CD4-positive, alpha-beta T cell (primary cell): Measurements from ENCODE around the gene PSMC3. TPM values are rescaled to one million over a fixed set of nuclear protein-coding genes. Genes with fewer than 3 reads are reported as not detected.

Experiments
- ATAC-seq: fragments of 200-7000 bp; cut with Tn5 transposase; one replicate; pipeline ENCODE4 v1.10.0; 2022; ENCODE audit warnings: mild to moderate bottlenecking; ENCODE audit not compliant: poor library complexity
- CTCF ChIA-PET: fragments of 350-600 bp; sonication (Branson Sonifier 250); formaldehyde crosslinking; loops from one replicate; lab custom pipeline; 2021; ENCODE audit warnings: antibody characterized with exemption, inconsistent platforms; lab: Charles Lee
- POLR2A ChIA-PET: fragments of 350-600 bp; sonication (Branson Sonifier 250); formaldehyde crosslinking; loops from one replicate; lab custom pipeline; 2021; ENCODE audit warnings: antibody characterized with exemption, inconsistent platforms; lab: Charles Lee
- DNase-seq, 14 experiments: peaks; one replicate each; pipeline ENCODE4 v3.0.0-alpha.2; 2013 to 2020; ENCODE audit warnings: mixed read lengths in 2 of 14
- H3K27ac ChIP-seq, 2 donors: one replicate each; pipeline versions ENCODE4 v1.5.1 to v1.7.0; 2013; ENCODE audit warnings: low read length in 2 of 2, low read depth in 1 of 2, mild to moderate bottlenecking in 1 of 2
- H3K27me3 ChIP-seq, 2 experiments: 1 replicate in 1 of 2; 2 replicates in 1 of 2; pipeline versions ENCODE4 v1.6.1 to v1.7.0; 2013; ENCODE audit warnings: low read length in 2 of 2, control low read depth in 1 of 2, mild to moderate bottlenecking in 1 of 2, moderate library complexity in 1 of 2; ENCODE audit not compliant: insufficient read depth in 2 of 2, control insufficient read depth in 1 of 2
- H3K36me3 ChIP-seq: one replicate; pipeline ENCODE4 v1.6.1; 2013; ENCODE audit warnings: low read length, control low read depth; ENCODE audit not compliant: insufficient read depth
- H3K4me1 ChIP-seq: one replicate; pipeline ENCODE4 v1.6.1; 2013; ENCODE audit warnings: low read length, control low read depth; ENCODE audit not compliant: insufficient read depth
- H3K4me3 ChIP-seq: one replicate; pipeline ENCODE4 v1.5.1; 2013; ENCODE audit warnings: mild to moderate bottlenecking, low read length, moderate library complexity
- H3K9me3 ChIP-seq, 2 experiments: 1 replicate in 1 of 2; 2 replicates in 1 of 2; pipeline versions ENCODE4 v1.6.1 to v1.7.0; 2013; ENCODE audit warnings: low read length in 2 of 2, mild to moderate bottlenecking in 2 of 2, control low read depth in 1 of 2, moderate library complexity in 1 of 2; ENCODE audit not compliant: control insufficient read depth in 1 of 2, insufficient read depth in 1 of 2
- H3K27ac Mint-ChIP-seq: one replicate; pipeline ENCODE4 v1.8.0; 2020; ENCODE audit warnings: mixed read lengths
- H3K27me3 Mint-ChIP-seq: one replicate; pipeline ENCODE4 v1.8.0; 2021; ENCODE audit warnings: mixed read lengths
- H3K36me3 Mint-ChIP-seq: one replicate; pipeline ENCODE4 v1.8.0; 2021; ENCODE audit warnings: low read depth, mixed read lengths
- H3K4me1 Mint-ChIP-seq: one replicate; pipeline ENCODE4 v1.8.0; 2021; ENCODE audit warnings: low read depth, mixed read lengths
- H3K4me3 Mint-ChIP-seq: one replicate; pipeline ENCODE4 v1.8.0; 2020; ENCODE audit warnings: mild to moderate bottlenecking, mixed read lengths
- H3K9me3 Mint-ChIP-seq: one replicate; pipeline ENCODE4 v1.8.0; 2020; ENCODE audit warnings: mixed read lengths
- intact Hi-C, 2 experiments: fragments of 100-400 bp; cut with DNase I in 1 of 2; cut with micrococcal nuclease in 1 of 2; formaldehyde crosslinking; loops; one replicate each; pipeline versions ENCODE4 v1.15.1 to v1.9.0; 2023 to 2025; cut with DNase I, micrococcal nuclease
- total RNA-seq, 174 experiments: library from RNA in 2 of 174; stranded (reverse) in 2 of 174; gene quantifications; one replicate each; pipeline ENCODE4 v1.2.3 and lab custom pipeline; 2021 to 2026
- TF ChIP-seq, protein P1 (sequence below): fragments of 200-600 bp; IDR thresholded peaks from one replicate; pipeline ENCODE4 v1.8.0; 2022; ENCODE audit warnings: antibody characterized with exemption, mild to moderate bottlenecking

The PSMC3 gene
- total RNA-seq, 2 experiments from 2014 or later: 51.3 to 59.5 TPM

DNA sequence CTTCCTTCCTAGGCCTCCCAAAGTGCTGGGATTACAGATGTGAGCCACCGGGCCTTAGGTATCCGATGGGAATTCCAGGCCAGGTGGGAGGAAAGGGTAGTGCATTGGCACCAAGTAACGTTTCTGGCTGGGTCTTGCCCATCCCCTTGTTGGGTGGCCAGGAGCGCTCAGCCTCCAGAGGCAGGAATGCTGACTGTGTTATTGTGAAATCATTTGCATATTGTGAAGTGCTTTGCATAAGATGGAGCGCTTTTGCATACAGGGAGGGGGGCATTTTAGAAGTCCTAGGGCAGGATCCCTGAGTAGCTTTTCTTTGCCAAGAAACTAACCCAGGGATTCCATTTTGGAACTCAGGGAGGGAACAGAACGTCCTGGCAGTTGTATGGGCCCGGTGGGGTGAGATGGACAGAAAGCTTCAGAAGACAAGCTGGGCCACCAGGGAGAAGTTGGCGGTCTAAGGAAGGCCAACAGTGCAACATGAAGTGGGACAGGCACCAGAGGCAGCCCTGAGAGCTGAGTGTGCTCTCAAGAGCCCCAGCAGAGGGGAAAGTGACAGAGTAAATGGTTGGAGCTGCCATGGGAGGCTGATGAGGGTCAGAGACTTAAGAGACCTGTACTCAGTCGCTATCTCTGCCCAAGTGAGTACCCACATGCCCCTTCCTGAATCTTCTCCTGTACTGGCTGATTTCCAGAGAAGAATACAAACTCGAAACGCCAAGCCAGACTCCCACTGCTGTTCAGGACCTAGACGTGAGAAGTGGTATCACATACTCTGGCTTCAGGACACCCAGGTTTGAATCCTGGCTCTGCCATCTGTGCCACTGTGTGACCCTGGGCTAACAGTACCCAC, 19.1 kb downstream of the PSMC3 start:
- no peaks in the 10 kb centered on the region for H3K36me3 ChIP-seq
- H3K36me3 Mint-ChIP-seq: peaks cover 17% of the 10 kb centered on the region
- no peaks in the 10 kb centered on the region for H3K27me3 Mint-ChIP-seq
- peak overlapping the region; percentile 52 to 88 for H3K27ac ChIP-seq
- H3K4me3 ChIP-seq: peak overlapping the region; percentile 60
- ChIA-PET CTCF (interaction anchor here (1.7 kb wide), 1 partner anchor 33 kb away, joined by 13 read pairs; no protein-coding TSS in a partner anchor), POLR2A (interaction anchor here (0.9 to 1.0 kb wide), 3 partner anchors 13 to 47 kb away, joined by 3 to 5 read pairs (median 3); no protein-coding TSS in a partner anchor)
- peak in 2 of 14 experiments; percentile 8 to 35 for DNase-seq
- H3K4me3 Mint-ChIP-seq: peak overlapping the region; percentile 91
- ATAC-seq: no peak
- TF ChIP-seq, protein P1, sequence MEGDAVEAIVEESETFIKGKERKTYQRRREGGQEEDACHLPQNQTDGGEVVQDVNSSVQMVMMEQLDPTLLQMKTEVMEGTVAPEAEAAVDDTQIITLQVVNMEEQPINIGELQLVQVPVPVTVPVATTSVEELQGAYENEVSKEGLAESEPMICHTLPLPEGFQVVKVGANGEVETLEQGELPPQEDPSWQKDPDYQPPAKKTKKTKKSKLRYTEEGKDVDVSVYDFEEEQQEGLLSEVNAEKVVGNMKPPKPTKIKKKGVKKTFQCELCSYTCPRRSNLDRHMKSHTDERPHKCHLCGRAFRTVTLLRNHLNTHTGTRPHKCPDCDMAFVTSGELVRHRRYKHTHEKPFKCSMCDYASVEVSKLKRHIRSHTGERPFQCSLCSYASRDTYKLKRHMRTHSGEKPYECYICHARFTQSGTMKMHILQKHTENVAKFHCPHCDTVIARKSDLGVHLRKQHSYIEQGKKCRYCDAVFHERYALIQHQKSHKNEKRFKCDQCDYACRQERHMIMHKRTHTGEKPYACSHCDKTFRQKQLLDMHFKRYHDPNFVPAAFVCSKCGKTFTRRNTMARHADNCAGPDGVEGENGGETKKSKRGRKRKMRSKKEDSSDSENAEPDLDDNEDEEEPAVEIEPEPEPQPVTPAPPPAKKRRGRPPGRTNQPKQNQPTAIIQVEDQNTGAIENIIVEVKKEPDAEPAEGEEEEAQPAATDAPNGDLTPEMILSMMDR: no peak
- H3K4me1 ChIP-seq: peaks cover 38% of the 10 kb centered on the region
- no peaks in the 10 kb centered on the region for H3K9me3 Mint-ChIP-seq
- no peaks in the 10 kb centered on the region for H3K9me3 ChIP-seq
- no peaks in the 10 kb centered on the region for H3K27me3 ChIP-seq
- intact Hi-C loops: loop anchor here in 1 of 2 experiments (5.0 to 10.0 kb wide), 4 partner anchors 135 to 472 kb away; partner anchors contain the start of genes ARFGAP2, CSTPP1, FNBP4 and MADD
- peaks cover 17% of the 10 kb centered on the region for H3K4me1 Mint-ChIP-seq
- peak overlapping the region; percentile 95 for H3K27ac Mint-ChIP-seq

GRCh38 chr11:47403571-47403970, 22.7 kb downstream of the PSMC3 start:
- POLR2A ChIA-PET: interaction anchor here (1.6 kb wide), 1 partner anchor 9 kb away, joined by 8 read pairs; no protein-coding TSS in a partner anchor
- no peaks in the 10 kb centered on the region for H3K27me3 Mint-ChIP-seq
- no peak overlapping the region for H3K27ac ChIP-seq
- no peak for DNase-seq
- no peaks in the 10 kb centered on the region for H3K9me3 Mint-ChIP-seq
- peaks cover 35% of the 10 kb centered on the region for H3K4me1 ChIP-seq
- H3K27ac Mint-ChIP-seq: no peak overlapping the region
- H3K4me3 Mint-ChIP-seq: no peak overlapping the region
- H3K36me3 Mint-ChIP-seq: peaks cover 5% of the 10 kb centered on the region
- H3K4me1 Mint-ChIP-seq: peaks cover 27% of the 10 kb centered on the region
- no peaks in the 10 kb centered on the region for H3K36me3 ChIP-seq
- no peak overlapping the region for H3K4me3 ChIP-seq
- TF ChIP-seq, protein P1: no peak
- intact Hi-C loops: loop anchor here in 1 of 2 experiments (10.0 kb wide), 2 partner anchors 361 to 469 kb away; partner anchors contain the start of genes CSTPP1 and FNBP4
- H3K27me3 ChIP-seq: no peaks in the 10 kb centered on the region
- CTCF ChIA-PET: interaction anchor here (1.7 to 2.2 kb wide), 2 partner anchors 29 to 31 kb away, joined by 4 to 10 read pairs; no protein-coding TSS in a partner anchor
- no peak for ATAC-seq
- H3K9me3 ChIP-seq: no peaks in the 10 kb centered on the region

GRCh38 chr11:47403135-47403534, 23.1 kb downstream of the PSMC3 start:
- intact Hi-C loops: loop anchor here in 1 of 2 experiments (10.0 kb wide), 2 partner anchors 362 to 468 kb away; partner anchors contain the start of genes CSTPP1 and FNBP4

More at GRCh38 chr11:47403135-47403534, 23.1 kb downstream of the PSMC3 start:
- no peak for ATAC-seq
- Mint-ChIP-seq H3K4me3 (no peak overlapping the region), H3K27ac (no peak overlapping the region), H3K9me3 (no peaks in the 10 kb centered on the region), H3K27me3 (no peaks in the 10 kb centered on the region), H3K4me1 (peaks cover 31% of the 10 kb centered on the region), H3K36me3 (peaks cover 5% of the 10 kb centered on the region)
- Histone ChIP-seq H3K36me3 (no peaks in the 10 kb centered on the region), H3K27me3 (no peaks in the 10 kb centered on the region), H3K9me3 (no peaks in the 10 kb centered on the region), H3K4me3 (no peak overlapping the region), H3K4me1 (peaks cover 35% of the 10 kb centered on the region), H3K27ac (no peak overlapping the region)
- no peak for DNase-seq
- POLR2A ChIA-PET: interaction anchor here (1.6 kb wide), 1 partner anchor 8 kb away, joined by 8 read pairs; no protein-coding TSS in a partner anchor
- TF ChIP-seq, protein P1: no peak
- CTCF ChIA-PET: interaction anchor here (1.7 to 2.2 kb wide), 2 partner anchors 29 to 31 kb away, joined by 4 to 10 read pairs; no protein-coding TSS in a partner anchor
